Activated naive CD4-positive, alpha-beta T cell treated with anti-CD3 and anti-CD28 coated beads, Interleukin-2, amount 50 U/mL, for 72 hours (primary cell): ENCODE results near the gene UTRN. TPM values are rescaled to one million over a fixed set of nuclear protein-coding genes. Genes with fewer than 3 reads are reported as not detected.

ENCODE experiments used
- ATAC-seq, 2 donors: fragments of 150-1000 bp; cut with Tn5 transposase; 2 replicates each; pipeline ENCODE4 v1.10.0; 2021; ENCODE audit warnings: mild to moderate bottlenecking in 2 of 2, moderate library complexity in 2 of 2
- DNase-seq, 2 donors: peaks; one replicate each; pipeline ENCODE4 v3.0.0; 2021 to 2022; ENCODE audit warnings: low spot score in 2 of 2
- H3K27ac Mint-ChIP-seq, 2 donors: one replicate each; pipeline ENCODE4 v1.8.0; 2022; ENCODE audit warnings: mild to moderate bottlenecking in 2 of 2, mixed read lengths in 2 of 2
- H3K36me3 Mint-ChIP-seq, 2 donors: one replicate each; pipeline ENCODE4 v1.8.0; 2022; ENCODE audit warnings: mixed read lengths in 2 of 2
- H3K9me3 Mint-ChIP-seq, 2 donors: one replicate each; pipeline ENCODE4 v1.8.0; 2022; ENCODE audit warnings: mixed read lengths in 2 of 2
- total RNA-seq, 2 donors: library from RNA; stranded (reverse); gene quantifications; one replicate each; pipeline ENCODE4 v1.2.3, GENCODE V29; 2022

Gene UTRN
- total RNA-seq, 2 donors from 2014 or later, result 56.9 to 63.4 TPM

- Mint-ChIP-seq H3K9me3 (peaks cover 0 to 14% of the 10 kb centered on the region in 2 donors), H3K36me3 (peaks cover 0 to 12% of the 10 kb centered on the region in 2 donors), H3K27ac (no peak overlapping the region)
- ATAC-seq, result no peak
- DNase-seq, result no peak
These were observed 12.5 kb downstream of the UTRN start for GRCh38 chr6:144297511-144298100.

GRCh38 chr6:144298194-144298593, 13.1 kb downstream of the UTRN start:
- Mint-ChIP-seq H3K36me3 (peaks cover 0 to 12% of the 10 kb centered on the region in 2 donors), H3K27ac (no peak overlapping the region), H3K9me3 (peaks cover 0 to 14% of the 10 kb centered on the region in 2 donors)
- no peak for ATAC-seq
- DNase-seq, result no peak

- ATAC-seq (no peak), DNase-seq (no peak)
- Mint-ChIP-seq H3K27ac (no peak overlapping the region), H3K9me3 (peaks cover 0 to 14% of the 10 kb centered on the region in 2 donors), H3K36me3 (peaks cover 0 to 12% of the 10 kb centered on the region in 2 donors)
These were observed 13.8 kb downstream of the UTRN start for GRCh38 chr6:144298916-144299315.

DNA sequence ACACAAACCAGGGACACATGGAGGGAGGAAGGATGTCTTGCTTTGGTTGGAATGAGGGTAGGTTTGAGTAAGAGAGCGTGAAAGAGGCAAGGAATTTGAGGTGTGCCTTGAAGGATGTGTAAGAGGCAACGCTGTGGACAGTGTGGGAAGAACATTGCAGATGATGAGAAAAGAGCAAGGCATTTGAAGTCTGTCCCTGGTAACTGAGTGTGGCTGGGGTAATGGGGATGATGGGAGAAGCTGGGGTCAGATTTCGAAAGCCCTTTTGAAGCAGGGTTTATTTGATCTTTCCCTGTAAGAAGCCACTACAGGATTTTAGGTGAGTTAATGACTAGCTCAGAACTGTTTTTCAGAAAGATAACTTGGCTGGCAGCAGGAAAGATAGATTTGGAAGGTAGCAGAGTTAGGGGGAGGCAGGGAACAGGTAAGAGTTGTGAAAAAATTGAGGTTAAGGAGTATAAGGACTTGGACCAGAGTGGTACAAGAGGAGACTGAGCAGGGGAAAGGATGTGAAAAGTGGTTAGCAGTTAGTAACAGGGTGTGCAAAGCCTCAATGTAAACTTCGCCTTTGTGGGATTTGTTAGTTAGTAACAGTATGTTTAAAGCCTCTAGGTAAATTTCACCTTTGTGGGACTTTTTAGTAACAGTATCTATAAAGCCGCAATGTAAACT, 17.7 kb downstream of the UTRN start:
- Mint-ChIP-seq H3K9me3 (no peaks in the 10 kb centered on the region), H3K36me3 (no peaks in the 10 kb centered on the region), H3K27ac (no peak overlapping the region)
- DNase-seq, result no peak
- no peak for ATAC-seq

GRCh38 chr6:144304223-144304848, 19.2 kb downstream of the UTRN start:
- H3K36me3 Mint-ChIP-seq, result peaks cover 0 to 9% of the 10 kb centered on the region in 2 donors
- H3K9me3 Mint-ChIP-seq, result no peaks in the 10 kb centered on the region
- no peak overlapping the region for H3K27ac Mint-ChIP-seq
- ATAC-seq (no peak), DNase-seq (no peak)

DNA sequence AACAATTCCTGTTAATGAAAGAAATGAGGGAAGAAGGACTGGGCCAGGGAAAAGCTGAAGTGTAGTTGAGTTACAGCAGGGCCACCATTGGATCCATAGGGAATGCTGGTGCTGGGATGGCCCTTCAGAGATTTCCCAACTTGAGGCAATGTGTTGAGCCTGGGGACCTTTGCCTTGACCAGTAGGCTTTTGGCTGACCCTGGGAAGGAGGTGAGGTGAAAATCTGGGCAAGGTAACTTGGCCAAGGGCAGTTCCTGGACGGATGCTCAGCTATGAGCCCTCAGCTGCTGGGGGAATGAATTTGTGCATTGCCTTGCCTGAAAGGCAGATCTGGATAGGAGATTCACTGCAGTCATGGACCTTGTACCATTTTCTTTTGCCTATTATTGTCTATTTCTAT, 20.4 kb downstream of the UTRN start:
- peak in 1 of 2 donors; percentile 25 for ATAC-seq
- no peaks in the 10 kb centered on the region for H3K9me3 Mint-ChIP-seq
- no peak overlapping the region for H3K27ac Mint-ChIP-seq
- no peak for DNase-seq
- H3K36me3 Mint-ChIP-seq, result peaks cover 0 to 9% of the 10 kb centered on the region in 2 donors

GRCh38 chr6:144305985-144306384, 20.9 kb downstream of the UTRN start:
- H3K36me3 Mint-ChIP-seq, result peaks cover 0 to 9% of the 10 kb centered on the region in 2 donors

DNA sequence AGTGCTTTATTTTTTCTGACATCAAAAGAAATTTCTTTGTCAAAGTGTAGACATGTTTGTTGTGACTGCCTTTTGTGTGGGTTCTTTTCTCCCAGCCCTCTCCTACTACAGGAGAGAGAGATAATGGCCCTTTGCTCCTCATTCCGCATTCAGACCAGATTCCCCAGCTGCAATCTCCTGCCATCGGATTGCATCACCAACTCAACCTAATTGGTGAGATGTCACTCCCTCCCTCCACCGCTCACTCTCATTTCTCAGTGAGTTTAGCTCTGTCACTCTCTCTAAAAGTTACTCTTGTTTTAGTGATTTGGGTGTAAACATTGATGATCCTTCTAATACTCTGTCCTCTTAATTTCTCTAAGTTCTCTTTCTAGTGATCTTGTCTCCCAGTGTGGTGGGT, 22.7 kb downstream of the UTRN start:
- no peak for ATAC-seq

More at GRCh38 chr6:144305985-144306384, 20.9 kb downstream of the UTRN start:
- peak overlapping the region; percentile 12 to 16 for H3K27ac Mint-ChIP-seq
- no peaks in the 10 kb centered on the region for H3K9me3 Mint-ChIP-seq
- ATAC-seq (peak; percentile 72), DNase-seq (no peak)

GRCh38 chr6:144310765-144311164, 25.6 kb downstream of the UTRN start:
- ATAC-seq, result peak; percentile 72 to 96
- DNase-seq, result peak in 1 of 2 donors; percentile 41
- no peaks in the 10 kb centered on the region for H3K9me3 Mint-ChIP-seq
- peaks cover 0 to 9% of the 10 kb centered on the region in 2 donors for H3K36me3 Mint-ChIP-seq
- H3K27ac Mint-ChIP-seq, result no peak overlapping the region

More for the DNA sequence above, 22.7 kb downstream of the UTRN start:
- no peak overlapping the region for H3K27ac Mint-ChIP-seq
- H3K9me3 Mint-ChIP-seq, result no peaks in the 10 kb centered on the region
- DNase-seq, result no peak
- H3K36me3 Mint-ChIP-seq, result peaks cover 0 to 9% of the 10 kb centered on the region in 2 donors

GRCh38 chr6:144311361-144311760, 26.2 kb downstream of the UTRN start:
- Mint-ChIP-seq H3K27ac (no peak overlapping the region), H3K9me3 (no peaks in the 10 kb centered on the region), H3K36me3 (peaks cover 0 to 9% of the 10 kb centered on the region in 2 donors)
- no peak for DNase-seq
- ATAC-seq, result no peak

GRCh38 chr6:144314003-144314485, 28.9 kb downstream of the UTRN start:
- Mint-ChIP-seq H3K9me3 (no peaks in the 10 kb centered on the region), H3K27ac (no peak overlapping the region), H3K36me3 (peaks cover 0 to 3% of the 10 kb centered on the region in 2 donors)
- no peak for ATAC-seq
- DNase-seq, result no peak

GRCh38 chr6:144314562-144314961, 29.4 kb downstream of the UTRN start:
- Mint-ChIP-seq H3K27ac (no peak overlapping the region), H3K9me3 (no peaks in the 10 kb centered on the region), H3K36me3 (no peaks in the 10 kb centered on the region)
- ATAC-seq (no peak), DNase-seq (no peak)

DNA sequence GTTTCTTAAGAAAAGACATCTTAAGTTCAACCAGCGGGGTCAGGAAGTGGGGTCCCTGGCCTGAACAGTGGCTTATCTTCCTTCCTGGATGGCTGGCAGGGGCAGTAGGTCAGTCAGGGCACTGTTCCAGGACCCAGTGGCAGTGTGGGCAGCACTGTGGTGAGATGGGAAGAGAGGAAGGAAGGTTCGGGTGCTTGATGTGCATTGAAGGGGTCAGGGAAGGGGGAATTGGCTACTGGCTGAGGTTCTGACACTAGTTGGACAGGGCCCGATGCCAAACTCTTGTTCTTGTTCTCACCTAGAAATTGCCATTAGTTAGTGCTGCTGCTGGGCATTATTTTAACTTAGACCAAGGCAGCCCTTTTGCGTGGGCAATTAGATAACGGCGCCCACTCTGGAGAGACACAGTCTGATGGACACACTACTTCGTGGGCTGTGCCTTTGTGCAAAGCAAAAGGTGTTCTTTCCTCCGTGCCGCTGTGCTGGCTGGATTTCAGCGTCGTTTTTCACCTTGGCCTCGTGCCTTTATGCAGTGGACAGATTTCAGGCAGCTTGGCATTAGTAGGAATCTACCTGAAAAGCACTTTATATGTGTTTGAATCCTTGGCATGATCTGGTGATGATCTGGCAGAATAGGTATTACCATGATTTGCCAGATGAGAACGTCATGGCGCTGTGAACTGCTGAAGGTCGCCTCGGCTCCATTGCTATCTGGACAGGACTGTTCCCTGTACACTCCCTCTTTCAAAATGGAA, 30.3 kb downstream of the UTRN start:
- DNase-seq, result no peak
- Mint-ChIP-seq H3K9me3 (no peaks in the 10 kb centered on the region), H3K27ac (peak overlapping the region; percentile 15 to 83), H3K36me3 (no peaks in the 10 kb centered on the region)
- ATAC-seq, result no peak

GRCh38 chr6:144315981-144316861, 31.1 kb downstream of the UTRN start:
- Mint-ChIP-seq H3K27ac (no peak overlapping the region), H3K36me3 (no peaks in the 10 kb centered on the region), H3K9me3 (no peaks in the 10 kb centered on the region)
- no peak for DNase-seq
- no peak for ATAC-seq

DNA sequence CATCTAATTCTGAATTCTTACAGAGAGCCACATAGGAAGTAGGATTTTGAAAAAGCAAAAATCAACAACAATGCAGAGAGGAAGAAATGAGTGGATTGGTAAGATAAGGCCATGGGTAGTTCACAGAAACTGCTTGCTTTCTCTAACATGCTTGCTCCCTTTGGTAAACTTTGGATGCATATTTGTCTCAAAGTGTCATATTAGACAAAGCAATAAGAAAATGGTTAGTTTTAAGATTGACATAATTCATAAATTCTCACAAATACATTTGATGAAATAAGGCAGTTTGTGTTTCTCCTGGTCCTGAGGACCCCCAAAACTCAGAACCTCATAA, 31.7 kb downstream of the UTRN start:
- Mint-ChIP-seq H3K27ac (no peak overlapping the region), H3K9me3 (no peaks in the 10 kb centered on the region)
- ATAC-seq, result no peak

GRCh38 chr6:144317736-144318135, 32.6 kb downstream of the UTRN start:
- ATAC-seq (no peak), DNase-seq (no peak)
- H3K27ac Mint-ChIP-seq, result no peak overlapping the region

More for the DNA sequence above, 31.7 kb downstream of the UTRN start:
- DNase-seq, result no peak
- H3K36me3 Mint-ChIP-seq, result no peaks in the 10 kb centered on the region

More at GRCh38 chr6:144317736-144318135, 32.6 kb downstream of the UTRN start:
- no peaks in the 10 kb centered on the region for H3K9me3 Mint-ChIP-seq
- no peaks in the 10 kb centered on the region for H3K36me3 Mint-ChIP-seq
